AG04450 (cell line): ENCODE measurements around the gene LSP1. TPM values are rescaled to one million over a fixed set of nuclear protein-coding genes. Genes with fewer than 3 reads are reported as not detected.

Experiments used
- CTCF ChIA-PET: fragments of 300-600, 350-600 bp; formaldehyde crosslinking; extraction: SDS; loops from one replicate; lab custom pipeline; 2022; ENCODE audit warnings: antibody characterized with exemption, inconsistent platforms; lab: Charles Lee
- POLR2A ChIA-PET: fragments of 350-600 bp; formaldehyde crosslinking; extraction: SDS; loops from one replicate; lab custom pipeline; 2021; ENCODE audit warnings: antibody characterized with exemption, inconsistent platforms; lab: Yijun Ruan, JAX
- DNase-seq: peaks from one replicate; pipeline ENCODE4 v3.0.0-alpha.2; 2011; ENCODE audit warnings: low read depth, low spot score
- H3K27ac ChIP-seq: one replicate; pipeline ENCODE4 v1.5.1; 2012; ENCODE audit warnings: low read depth, low read length, control low read depth
- H3K27me3 ChIP-seq: one replicate; pipeline ENCODE4 v1.6.0; 2012; ENCODE audit warnings: low read length; ENCODE audit not compliant: control insufficient read depth, insufficient read depth
- H3K4me3 ChIP-seq: 2 replicates; pipeline ENCODE4 v1.5.1; 2011; ENCODE audit warnings: mild to moderate bottlenecking, low read depth, low read length, control low read depth
- H3K9me3 ChIP-seq: 2 replicates; pipeline ENCODE4 v1.5.1; 2012; ENCODE audit warnings: low read length; ENCODE audit not compliant: control insufficient read depth, insufficient read depth
- CTCF ChIP-seq: IDR thresholded peaks from 2 replicates; pipeline ENCODE4 v1.5.1; 2011; ENCODE audit warnings: low read depth, low read length, control low read depth, inconsistent platforms
- polyA plus RNA-seq: library from polyadenylated mRNA; depleted of rRNA; stranded (reverse); fragments of >200 nt; gene quantifications from 2 replicates; pipeline ENCODE4 v1.2.3, GENCODE V29; 2011

LSP1 gene
- polyA plus RNA-seq, 1 experiment: not detected

- no peak within 1 kb of the TSS for H3K27ac ChIP-seq
- no peak within 1 kb of the TSS for H3K4me3 ChIP-seq
- peaks cover 21% of the 10 kb centered on the region for H3K27me3 ChIP-seq
- CTCF ChIA-PET: interaction anchor here (1.3 kb wide), 1 partner anchor 37 kb away, joined by 5 read pairs; no protein-coding TSS in a partner anchor
- no peak for TF ChIP-seq CTCF
- no peaks in the 10 kb centered on the region; the same call in 1 of the 2 replicates for H3K9me3 ChIP-seq
- DNase-seq: no peak
- POLR2A ChIA-PET: no interaction called here
Measured at GRCh38 chr11:1919391-1920127, 66.7 kb downstream of the LSP1 start, which contains the start of gene TNNT3. Gene TNNT3, plus strand, starts transcription at chr11:1919703. Its CDS starts 3,172 bp downstream, at chr11:1922875.

- CTCF ChIA-PET: interaction anchor here (1.3 kb wide), 1 partner anchor 38 kb away, joined by 5 read pairs; no protein-coding TSS in a partner anchor
- no peak for TF ChIP-seq CTCF
- POLR2A ChIA-PET: no interaction called here
- DNase-seq: no peak
- Histone ChIP-seq H3K4me3 (no peak overlapping the region), H3K27me3 (peaks cover 21% of the 10 kb centered on the region), H3K27ac (no peak overlapping the region), H3K9me3 (no peaks in the 10 kb centered on the region; the same call in 1 of the 2 replicates)
Measured at GRCh38 chr11:1920128-1920908, 67.4 kb downstream of the LSP1 start.

- no peak for DNase-seq
- Histone ChIP-seq H3K27ac (no peak overlapping the region), H3K27me3 (peaks cover 21% of the 10 kb centered on the region), H3K4me3 (no peak overlapping the region), H3K9me3 (no peaks in the 10 kb centered on the region; the same call in 1 of the 2 replicates)
- POLR2A ChIA-PET: no interaction called here
- TF ChIP-seq CTCF: no peak
- CTCF ChIA-PET: interaction anchor here (0.7 to 1.8 kb wide), 2 partner anchors 39 to 227 kb away, joined by 3 to 8 read pairs; no protein-coding TSS in a partner anchor
Measured at GRCh38 chr11:1920909-1921573, 68.2 kb downstream of the LSP1 start.

- no peaks in the 10 kb centered on the region; the same call in 1 of the 2 replicates for H3K9me3 ChIP-seq
- H3K27ac ChIP-seq: no peak overlapping the region
- no peak overlapping the region for H3K4me3 ChIP-seq
- H3K27me3 ChIP-seq: peaks cover 21% of the 10 kb centered on the region
- DNase-seq: no peak
- ChIA-PET CTCF (interaction anchor here (0.7 to 1.8 kb wide), 2 partner anchors 39 to 228 kb away, joined by 3 to 8 read pairs; no protein-coding TSS in a partner anchor), POLR2A (no interaction called here)
- TF ChIP-seq CTCF: no peak
Measured at GRCh38 chr11:1921574-1922141, 68.8 kb downstream of the LSP1 start.
